Measurements from ENCODE around the gene ANGPTL2. TPM values are rescaled to one million over a fixed set of nuclear protein-coding genes. Genes with fewer than 3 reads are reported as not detected.

Gene ANGPTL2
- total RNA-seq, 1 experiment from 2014 or later, result 5.1 TPM

DNA sequence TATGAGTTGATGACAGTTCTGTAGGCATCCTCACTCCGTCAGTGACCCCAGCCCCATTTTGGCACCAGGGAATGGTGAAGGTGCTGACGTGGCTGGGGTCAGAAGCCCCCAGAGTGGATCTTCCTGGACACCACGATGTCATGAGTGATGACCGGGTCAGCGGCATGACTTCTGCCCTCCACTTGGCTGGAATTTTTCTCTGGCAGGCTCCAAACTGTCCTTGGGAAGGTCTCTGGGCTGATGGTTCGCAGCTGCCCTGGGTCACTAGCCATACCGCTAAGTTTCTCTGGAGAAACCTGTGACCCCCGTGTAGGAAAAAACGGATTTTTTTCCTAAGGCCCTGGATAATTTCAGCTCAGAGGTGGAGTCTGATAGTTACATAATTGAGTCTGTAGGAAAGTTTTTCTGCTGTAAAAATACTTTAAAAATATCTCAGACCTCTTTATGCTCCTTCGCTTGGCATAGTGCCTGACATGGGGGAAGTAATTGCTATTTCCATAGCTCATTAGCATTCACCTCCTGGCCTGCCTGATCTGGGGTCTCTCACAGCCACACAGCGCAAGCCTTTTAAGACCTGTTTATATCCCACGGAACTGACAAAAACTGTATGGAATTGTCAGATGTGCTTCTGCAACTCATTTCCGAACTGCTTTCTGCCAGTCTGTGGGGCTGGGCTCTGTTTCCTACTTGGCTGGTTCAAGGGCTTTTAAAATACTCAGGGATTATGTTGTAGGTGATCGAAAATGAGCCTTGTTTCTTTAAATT lies 69.2 kb downstream of the ANGPTL2 start:
- H2BK5ac ChIP-seq (ENCODE audit: insufficient read length, low read length), result no peak overlapping the region
- no peak overlapping the region for H3K27ac Mint-ChIP-seq
- H2AK5ac ChIP-seq (ENCODE audit: insufficient read length, low read length), result no peak overlapping the region
- no peaks in the 10 kb centered on the region for H3K79me1 ChIP-seq (ENCODE audit: insufficient read depth, low read depth, low read length, poor library complexity, severe bottlenecking)
- H3K4me1 ChIP-seq (ENCODE audit: insufficient read depth, low read length), result 0 out of 2 replicates have a peak, but pooled peaks cover 3% of the 10 kb centered on the region
- H3K27me3 ChIP-seq (ENCODE audit: insufficient read depth, low read length), result no peaks in the 10 kb centered on the region
- no peak overlapping the region for H4K5ac ChIP-seq (ENCODE audit: insufficient read length, low read depth, low read length)
- TF ChIP-seq, protein P1, sequence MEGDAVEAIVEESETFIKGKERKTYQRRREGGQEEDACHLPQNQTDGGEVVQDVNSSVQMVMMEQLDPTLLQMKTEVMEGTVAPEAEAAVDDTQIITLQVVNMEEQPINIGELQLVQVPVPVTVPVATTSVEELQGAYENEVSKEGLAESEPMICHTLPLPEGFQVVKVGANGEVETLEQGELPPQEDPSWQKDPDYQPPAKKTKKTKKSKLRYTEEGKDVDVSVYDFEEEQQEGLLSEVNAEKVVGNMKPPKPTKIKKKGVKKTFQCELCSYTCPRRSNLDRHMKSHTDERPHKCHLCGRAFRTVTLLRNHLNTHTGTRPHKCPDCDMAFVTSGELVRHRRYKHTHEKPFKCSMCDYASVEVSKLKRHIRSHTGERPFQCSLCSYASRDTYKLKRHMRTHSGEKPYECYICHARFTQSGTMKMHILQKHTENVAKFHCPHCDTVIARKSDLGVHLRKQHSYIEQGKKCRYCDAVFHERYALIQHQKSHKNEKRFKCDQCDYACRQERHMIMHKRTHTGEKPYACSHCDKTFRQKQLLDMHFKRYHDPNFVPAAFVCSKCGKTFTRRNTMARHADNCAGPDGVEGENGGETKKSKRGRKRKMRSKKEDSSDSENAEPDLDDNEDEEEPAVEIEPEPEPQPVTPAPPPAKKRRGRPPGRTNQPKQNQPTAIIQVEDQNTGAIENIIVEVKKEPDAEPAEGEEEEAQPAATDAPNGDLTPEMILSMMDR (conservative IDR thresholded peaks at IDR 0.05), result no peak
- peaks cover 7% of the 10 kb centered on the region in 2 experiments for H3K4me1 Mint-ChIP-seq
- H3K9ac ChIP-seq (ENCODE audit: extremely low read depth, insufficient read length, low read length), result no peak overlapping the region
- no peak overlapping the region for H3T11ph ChIP-seq (ENCODE audit: low read length)
- no peaks in the 10 kb centered on the region for H4K20me1 ChIP-seq (ENCODE audit: control insufficient read depth, insufficient read depth, insufficient read length)
- 0 out of 7 replicates have a peak, but pooled peaks cover 0 to 5% (median 0%) of the 10 kb centered on the region in 3 experiments for H3K36me3 Mint-ChIP-seq (ENCODE audit: insufficient read depth in 1 of 3, low read depth in 3 of 3)
- H3K9me3 ChIP-seq (ENCODE audit: control insufficient read depth, low read depth, low read length), result no peaks in the 10 kb centered on the region
- no CpG with 5 or more reads among the region's 14 CpGs for WGBS (ENCODE audit: extremely low coverage, insufficient read length, low lambda C conversion rate)
- H3K23me2 ChIP-seq (ENCODE audit: insufficient read length, low read depth, low read length, poor library complexity, severe bottlenecking), result no peaks in the 10 kb centered on the region
- H3K9me3 Mint-ChIP-seq, result no peaks in the 10 kb centered on the region
- H3K14ac ChIP-seq (ENCODE audit: insufficient read depth, low read length), result no peak overlapping the region
- H2BK12ac ChIP-seq (ENCODE audit: insufficient read length, low read depth, low read length), result no peak overlapping the region
- DNase-seq, result no peak
- no peak overlapping the region for H4K91ac ChIP-seq (ENCODE audit: insufficient read length, low read depth, low read length)
- no peak overlapping the region for H3K56ac ChIP-seq (ENCODE audit: insufficient read length, low read depth, low read length)
- no peak overlapping the region for H2BK120ac ChIP-seq (ENCODE audit: low read depth, low read length, poor library complexity, severe bottlenecking)
- H3K27me3 Mint-ChIP-seq (ENCODE audit: low read depth), result no peaks in the 10 kb centered on the region
- no peak overlapping the region for H4K8ac ChIP-seq (replicated peaks; ENCODE audit: insufficient read length, low read depth, low read length)
- H2AFZ ChIP-seq (ENCODE audit: low read length), result no peak overlapping the region
- H3K18ac ChIP-seq (ENCODE audit: insufficient read length, low read depth, low read length), result no peak overlapping the region
- H2BK20ac ChIP-seq (ENCODE audit: low read depth, low read length, poor library complexity, severe bottlenecking), result no peak overlapping the region
- H3K4me2 ChIP-seq (ENCODE audit: insufficient read depth, insufficient read length, low read length), result no peak overlapping the region
- H3K4me3 Mint-ChIP-seq, result no peak overlapping the region
- H3K23ac ChIP-seq (ENCODE audit: insufficient read length, low read depth, low read length), result no peak overlapping the region
- peaks cover 2% of the 10 kb centered on the region; the same call in 1 of the 2 replicates for H3K79me2 ChIP-seq (ENCODE audit: insufficient read depth, low read length)
- no peak overlapping the region for H3K4ac ChIP-seq (ENCODE audit: low read depth, low read length)
- H2BK15ac ChIP-seq (ENCODE audit: low read depth, low read length), result no peak overlapping the region
- no peak overlapping the region for H3K27ac ChIP-seq (ENCODE audit: insufficient read length, low read depth, low read length)
